Keratinocyte (primary cell): ENCODE data around the gene HLA-DRB1. TPM values are rescaled to one million over a fixed set of nuclear protein-coding genes. Genes with fewer than 3 reads are reported as not detected.

Experiments
- DNase-seq: peaks from one replicate; pipeline ENCODE4 v3.0.0-alpha.2; 2011; ENCODE audit warnings: low read depth, missing footprints, low spot score
- FAIRE-seq: peaks from 2 replicates; lab custom pipeline; 2011; peaks lifted over from hg19 to GRCh38; lab: Jason Lieb, UNC
- H2AFZ ChIP-seq: 2 replicates; pipeline ENCODE4 v1.6.0; 2012; ENCODE audit warnings: low read length, control low read depth, inconsistent platforms; ENCODE audit not compliant: control insufficient read depth
- H3K27ac ChIP-seq: 2 replicates; pipeline ENCODE4 v1.5.1; 2011; ENCODE audit warnings: low read length; ENCODE audit not compliant: control insufficient read depth, insufficient read depth
- H3K27me3 ChIP-seq: 3 replicates; pipeline ENCODE4 v1.6.0; 2011; ENCODE audit warnings: low read length; ENCODE audit not compliant: control insufficient read depth, insufficient read depth; ENCODE audit errors: extremely low read depth
- H3K36me3 ChIP-seq, 2 experiments: 2 replicates in 1 of 2; 3 replicates in 1 of 2; pipeline ENCODE4 v1.5.1; 2011; ENCODE audit warnings: low read length in 2 of 2, mild to moderate bottlenecking in 1 of 2; ENCODE audit not compliant: control insufficient read depth in 2 of 2, insufficient read depth in 2 of 2; ENCODE audit errors: extremely low read depth in 1 of 2
- H3K4me1 ChIP-seq: 3 replicates; pipeline ENCODE4 v1.5.1; 2011; ENCODE audit warnings: low read length; ENCODE audit not compliant: control insufficient read depth, insufficient read depth; ENCODE audit errors: extremely low read depth
- H3K4me2 ChIP-seq: 3 replicates; pipeline ENCODE4 v1.6.0; 2011; ENCODE audit warnings: low read depth, low read length; ENCODE audit not compliant: control insufficient read depth, insufficient read depth; ENCODE audit errors: extremely low read depth
- H3K4me3 ChIP-seq, 3 experiments: fragments of 200-600 bp in 1 of 3; sonication (generic) in 1 of 3; 2 replicates in 2 of 3; 3 replicates in 1 of 3; pipeline ENCODE4 v1.5.1; 2011 to 2016; ENCODE audit warnings: low read length in 3 of 3, mild to moderate bottlenecking in 3 of 3, control low read depth in 2 of 3, inconsistent platforms in 1 of 3, low read depth in 1 of 3, mixed read lengths in 1 of 3, mixed run types in 1 of 3, moderate library complexity in 1 of 3; ENCODE audit not compliant: control insufficient read depth in 2 of 3, insufficient read depth in 2 of 3; ENCODE audit errors: extremely low read depth in 1 of 3
- H3K79me2 ChIP-seq: 2 replicates; pipeline ENCODE4 v1.6.0; 2012; ENCODE audit warnings: low read length; ENCODE audit not compliant: control insufficient read depth, insufficient read depth
- H3K9ac ChIP-seq: 3 replicates; pipeline ENCODE4 v1.6.0; 2011; ENCODE audit warnings: low read length; ENCODE audit not compliant: control insufficient read depth, insufficient read depth; ENCODE audit errors: extremely low read depth
- H3K9me1 ChIP-seq: 3 replicates; pipeline ENCODE4 v1.6.0; 2011; ENCODE audit warnings: low read length; ENCODE audit not compliant: control insufficient read depth, insufficient read depth; ENCODE audit errors: extremely low read depth
- H3K9me3 ChIP-seq: 2 replicates; pipeline ENCODE4 v1.5.1; 2012; ENCODE audit warnings: low read depth, low read length; ENCODE audit not compliant: control insufficient read depth
- H4K20me1 ChIP-seq: 3 replicates; pipeline ENCODE4 v1.6.0; 2011; ENCODE audit warnings: low read length; ENCODE audit not compliant: control insufficient read depth, insufficient read depth; ENCODE audit errors: extremely low read depth
- CTCF ChIP-seq, 3 experiments: IDR thresholded peaks in 1 of 3; conservative IDR thresholded peaks in 1 of 3; optimal IDR thresholded peaks in 1 of 3; 2 replicates in 2 of 3; 3 replicates in 1 of 3; pipeline versions ENCODE3 to v1.5.1; 2011; ENCODE audit warnings: low read length in 3 of 3, mild to moderate bottlenecking in 3 of 3, moderate library complexity in 2 of 3, control low read depth in 1 of 3, inconsistent platforms in 1 of 3; ENCODE audit not compliant: insufficient read depth in 2 of 3; ENCODE audit errors: extremely low read depth in 1 of 3
- EZH2 ChIP-seq: IDR thresholded peaks from one replicate; pipeline ENCODE4 v1.6.1; 2012; ENCODE audit warnings: inconsistent platforms, mild to moderate bottlenecking, low read length, moderate library complexity
- dilution Hi-C: fragments of 300-500 bp; cut with MboI; formaldehyde crosslinking; loops from one replicate; pipeline ENCODE4 v1.7.0; 2020; ENCODE audit warnings: low sequenced_read_pairs; ENCODE audit not compliant: extremely low pct_ligation_motif_present
- polyA plus RNA-seq, 5 experiments: library from polyadenylated mRNA; depleted of rRNA in 3 of 5; stranded (reverse) in 3 of 5; stranded (forward) in 1 of 5; unstranded in 1 of 5; fragments of >200 nt; gene quantifications; 1 replicate in 1 of 5; 2 replicates in 3 of 5; 3 replicates in 1 of 5; pipeline versions ENCODE4 v1.2.1 to v1.2.3, GENCODE V29; 2011 to 2012; ENCODE audit warnings: missing spikeins in 2 of 5, low read depth in 1 of 5, low replicate concordance in 1 of 5

Gene HLA-DRB1
- polyA plus RNA-seq, 1 donor (not counting 4 experiments of a cell fraction or from before 2014, with no cell fraction given), result 0.12 TPM

- Histone ChIP-seq H4K20me1 (no peaks in the 10 kb centered on the region), H3K9me1 (no peaks in the 10 kb centered on the region), H3K4me3 (no peak overlapping the region), H3K9me3 (no peaks in the 10 kb centered on the region), H2AFZ (no peak overlapping the region), H3K4me1 (no peaks in the 10 kb centered on the region), H3K9ac (no peak overlapping the region), H3K4me2 (no peak overlapping the region), H3K79me2 (no peaks in the 10 kb centered on the region), H3K27ac (no peak overlapping the region), H3K36me3 (no peaks in the 10 kb centered on the region), H3K27me3 (no peaks in the 10 kb centered on the region)
- dilution Hi-C loops, result no loop called here
- no peak for DNase-seq
- TF ChIP-seq EZH2 (no peak), CTCF (optimal IDR thresholded peaks at IDR 0.05 in 1 of 3, IDR thresholded peaks at IDR 0.05 in 1 of 3, conservative IDR thresholded peaks at IDR 0.05 in 1 of 3; ENCODE audit: extremely low read depth in 1 of 3, insufficient read depth in 2 of 3, low read length in 3 of 3) (no peak)
- no peak for FAIRE-seq
Observed at GRCh38 chr6:32568561-32568960, 21.1 kb downstream of the HLA-DRB1 start.

- no peaks in the 10 kb centered on the region for H3K27me3 ChIP-seq
- DNase-seq (no peak), FAIRE-seq (no peak)
- H3K9me3 ChIP-seq, result no peaks in the 10 kb centered on the region
- no peaks in the 10 kb centered on the region for H3K79me2 ChIP-seq
- TF ChIP-seq EZH2, result no peak
- TF ChIP-seq CTCF (optimal IDR thresholded peaks at IDR 0.05 in 1 of 3, IDR thresholded peaks at IDR 0.05 in 1 of 3, conservative IDR thresholded peaks at IDR 0.05 in 1 of 3; ENCODE audit: extremely low read depth in 1 of 3, insufficient read depth in 2 of 3, low read length in 3 of 3), result no peak
- no peak overlapping the region for H2AFZ ChIP-seq
- no peaks in the 10 kb centered on the region for H3K9me1 ChIP-seq
- dilution Hi-C loops, result no loop called here
- no peak overlapping the region for H3K4me2 ChIP-seq
- no peaks in the 10 kb centered on the region for H3K36me3 ChIP-seq
- H3K4me3 ChIP-seq, result no peak overlapping the region
- no peaks in the 10 kb centered on the region for H4K20me1 ChIP-seq
- H3K4me1 ChIP-seq, result no peaks in the 10 kb centered on the region
- H3K9ac ChIP-seq, result no peak overlapping the region
- H3K27ac ChIP-seq, result no peak overlapping the region
Observed at GRCh38 chr6:32566957-32567356, 22.7 kb downstream of the HLA-DRB1 start.
